HepG2 (cell line): ENCODE data around the gene TMEM39A. TPM values are rescaled to one million over a fixed set of nuclear protein-coding genes. Genes with fewer than 3 reads are reported as not detected.
A peak's percentile ranks its signal among the peaks of the same experiment; 100 is the strongest.

ENCODE experiments used
- BORCS8-MEF2B ChIP-seq: sonication (generic); formaldehyde crosslinking; IDR thresholded peaks from 2 replicates; pipeline ENCODE4 v1.8.0; 2022; ENCODE audit warnings: mild to moderate bottlenecking, missing genetic modification reagents
- CBX2 ChIP-seq, 2 experiments: fragments of 200-600 bp in 1 of 2; sonication (generic); formaldehyde crosslinking in 1 of 2; IDR thresholded peaks; 2 replicates each; pipeline versions ENCODE4 v1.7.0 to v1.8.1; 2018 to 2022; ENCODE audit warnings: low read depth in 2 of 2, low read length in 1 of 2, mild to moderate bottlenecking in 1 of 2, missing genetic modification reagents in 1 of 2
- GTF3A ChIP-seq: sonication (generic); formaldehyde crosslinking; conservative IDR thresholded peaks from 2 replicates; pipeline ENCODE4 v1.4.0; 2020; ENCODE audit warnings: mild to moderate bottlenecking, missing genetic modification reagents
- HDAC1 ChIP-seq: sonication (generic); formaldehyde crosslinking; IDR thresholded peaks from 2 replicates; pipeline ENCODE4 v1.5.1; 2020; ENCODE audit warnings: mild to moderate bottlenecking, missing genetic modification reagents
- HNF1A ChIP-seq, 2 experiments: sonication (generic) in 1 of 2; formaldehyde crosslinking in 1 of 2; IDR thresholded peaks; 2 replicates each; pipeline versions ENCODE4 v1.4.0 to v1.6.1; 2016 to 2020; ENCODE audit warnings: borderline replicate concordance in 1 of 2, low read depth in 1 of 2, mild to moderate bottlenecking in 1 of 2, missing genetic modification reagents in 1 of 2
- JUND ChIP-seq: sonication (generic); formaldehyde crosslinking; IDR thresholded peaks from 2 replicates; pipeline ENCODE4 v1.8.0; 2022; ENCODE audit warnings: mild to moderate bottlenecking, missing genetic modification reagents
- NCOA1 ChIP-seq: sonication (generic); formaldehyde crosslinking; IDR thresholded peaks from 2 replicates; pipeline ENCODE4 v1.9.0; 2021; ENCODE audit warnings: missing genetic modification reagents
- RARA ChIP-seq: IDR thresholded peaks from 2 replicates; pipeline ENCODE4 v1.6.1; 2016; ENCODE audit warnings: missing genetic modification reagents, missing compliant biosample characterization
- SIN3A ChIP-seq: IDR thresholded peaks from 2 replicates; pipeline ENCODE4 v1.6.1; 2011; ENCODE audit warnings: low read depth, mild to moderate bottlenecking, control low read depth, low read length, borderline replicate concordance
- SIX4 ChIP-seq: sonication (generic); formaldehyde crosslinking; IDR thresholded peaks from 2 replicates; pipeline ENCODE4 v1.4.0; 2020; ENCODE audit warnings: missing genetic modification reagents
- SSRP1 ChIP-seq: IDR thresholded peaks from 2 replicates; pipeline ENCODE4 v1.6.1; 2016; ENCODE audit warnings: control low read depth
- TGIF2 ChIP-seq: IDR thresholded peaks from 2 replicates; pipeline ENCODE4 v1.6.1; 2016; ENCODE audit warnings: control low read depth, missing compliant biosample characterization
- ZFP36L1 ChIP-seq: sonication (generic); formaldehyde crosslinking; IDR thresholded peaks from 2 replicates; pipeline ENCODE4 v1.8.0; 2022; ENCODE audit warnings: mild to moderate bottlenecking, missing genetic modification reagents, moderate library complexity
- ZNF136 ChIP-seq: sonication (generic); formaldehyde crosslinking; IDR thresholded peaks from 2 replicates; pipeline ENCODE4 v1.8.1; 2022; ENCODE audit warnings: low read depth, mild to moderate bottlenecking, moderate library complexity, missing genetic modification reagents
- ZNF256 ChIP-seq: sonication (generic); formaldehyde crosslinking; conservative IDR thresholded peaks from 2 replicates; pipeline ENCODE4 v1.4.0; 2020; ENCODE audit warnings: missing genetic modification reagents
- ZNF281 ChIP-seq: sonication (generic); formaldehyde crosslinking; IDR thresholded peaks from 2 replicates; pipeline ENCODE4 v1.4.0; 2020; ENCODE audit warnings: missing genetic modification reagents, borderline replicate concordance
- ZNF468 ChIP-seq: sonication (generic); formaldehyde crosslinking; IDR thresholded peaks from 2 replicates; pipeline ENCODE4 v1.8.0; 2022; ENCODE audit warnings: mild to moderate bottlenecking, moderate library complexity, missing genetic modification reagents
- ZNF547 ChIP-seq: sonication (generic); formaldehyde crosslinking; IDR thresholded peaks from 2 replicates; pipeline ENCODE4 v1.5.1; 2020; ENCODE audit warnings: mild to moderate bottlenecking, missing genetic modification reagents
- ZSCAN12 ChIP-seq: sonication (generic); formaldehyde crosslinking; IDR thresholded peaks from 2 replicates; pipeline ENCODE4 v1.9.0; 2021; ENCODE audit warnings: mild to moderate bottlenecking, missing genetic modification reagents
- ZSCAN31 ChIP-seq: sonication (generic); formaldehyde crosslinking; IDR thresholded peaks from 2 replicates; pipeline ENCODE4 v1.5.0; 2020; ENCODE audit warnings: low read depth, mild to moderate bottlenecking, missing genetic modification reagents
- polyA plus RNA-seq, 8 experiments: library from polyadenylated mRNA; depleted of rRNA in 3 of 8; stranded (reverse) in 7 of 8; unstranded in 1 of 8; fragments of >200 nt; fragmentation: Illumina TruSeq in 4 of 8; extraction: Trizol in 4 of 8; gene quantifications; 2 replicates each; pipeline versions ENCODE4 v1.2.1 to v1.2.3, GENCODE V29; 2011 to 2016; ENCODE audit warnings: low read depth in 4 of 8, missing spikeins in 1 of 8, mixed read lengths in 1 of 8; ENCODE audit not compliant: insufficient read depth in 1 of 8
- total RNA-seq, 5 experiments: library from RNA; depleted of rRNA; stranded (reverse); fragments of >200 nt; fragmentation: Illumina TruSeq; extraction: Trizol; gene quantifications; 2 replicates each; pipeline ENCODE4 v1.2.3, GENCODE V29; 2016; ENCODE audit warnings: low read depth in 1 of 5
- TF ChIP-seq, protein P1 (sequence below): sonication (generic); formaldehyde crosslinking; IDR thresholded peaks from 2 replicates; pipeline ENCODE4 v1.5.0; 2020; ENCODE audit warnings: mild to moderate bottlenecking, low read depth, missing genetic modification reagents, borderline replicate concordance

Gene TMEM39A
- total and polyA plus RNA-seq, 2 of the 13 experiments (the other 11 are each of a cell fraction or from before 2014, with no cell fraction given) = 55.8 to 64.9 TPM

- TF ChIP-seq ZSCAN12 (CRISPR knock-in tag) (no peak), SIN3A (peak; percentile 76; the same call in 1 of the 2 replicates), NCOA1 (CRISPR knock-in tag) (0 out of 2 replicates have a peak, but pooled peaks have one; percentile 40), ZNF281 (CRISPR knock-in tag) (no peak), ZNF468 (no peak), CBX2 (IDR thresholded peaks at IDR 0.05; ENCODE audit: low read depth, low read length) (no peak), CBX2 (CRISPR knock-in tag; IDR thresholded peaks at IDR 0.05; ENCODE audit: low read depth) (no peak), ZFP36L1 (CRISPR knock-in tag) (0 out of 2 replicates have a peak, but pooled peaks have one; percentile 40), RARA (CRISPR knock-in tag) (peak; percentile 64), ZNF256 (no peak), ZNF136 (no peak), BORCS8-MEF2B (CRISPR knock-in tag) (peak; percentile 77; the same call in 1 of the 2 replicates), GTF3A (CRISPR knock-in tag) (no peak), SIX4 (CRISPR knock-in tag) (peak; percentile 65; the same call in 1 of the 2 replicates), HDAC1 (CRISPR knock-in tag) (peak; percentile 74), TGIF2 (peak; percentile 22; the same call in 1 of the 2 replicates), JUND (0 out of 2 replicates have a peak, but pooled peaks have one; percentile 13), HNF1A (IDR thresholded peaks at IDR 0.05; ENCODE audit: low read depth) (0 out of 2 replicates have a peak, but pooled peaks have one; percentile 28), HNF1A (CRISPR knock-in tag; IDR thresholded peaks at IDR 0.05; ENCODE audit: borderline replicate concordance) (peak; percentile 45; the same call in 1 of the 2 replicates), ZNF547 (peak; percentile 45; the same call in 1 of the 2 replicates), SSRP1 (no peak; the same call in 1 of the 2 replicates), ZSCAN31 (CRISPR knock-in tag) (peak; percentile 67)
- TF ChIP-seq, protein P1, sequence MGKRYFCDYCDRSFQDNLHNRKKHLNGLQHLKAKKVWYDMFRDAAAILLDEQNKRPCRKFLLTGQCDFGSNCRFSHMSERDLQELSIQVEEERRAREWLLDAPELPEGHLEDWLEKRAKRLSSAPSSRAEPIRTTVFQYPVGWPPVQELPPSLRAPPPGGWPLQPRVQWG (CRISPR knock-in tag) = no peak
Observed at GRCh38 chr3:119498186-119499011, 35.0 kb upstream of the TMEM39A start, which contains the start of gene TIMMDC1 (continued).
